Measurements from ENCODE around the gene ATG101.

Gene ATG101

GRCh38 chr12:52046859-52047258 is 22.9 kb upstream of the ATG101 start:
- no peak overlapping the region for H2AFZ ChIP-seq (ENCODE audit: low read depth, low read length)
- H3K9me3 ChIP-seq (ENCODE audit: low read length): no peaks in the 10 kb centered on the region
- H3K27me3 ChIP-seq (ENCODE audit: insufficient read depth, low read length): no peaks in the 10 kb centered on the region
- no peak overlapping the region for H3K4me3 ChIP-seq (ENCODE audit: low read length)
- H3K4me1 ChIP-seq (ENCODE audit: insufficient read depth, low read length): peaks cover 9% of the 10 kb centered on the region
- peaks cover 6% of the 10 kb centered on the region for H3K36me3 ChIP-seq (ENCODE audit: insufficient read depth, low read length)

DNA sequence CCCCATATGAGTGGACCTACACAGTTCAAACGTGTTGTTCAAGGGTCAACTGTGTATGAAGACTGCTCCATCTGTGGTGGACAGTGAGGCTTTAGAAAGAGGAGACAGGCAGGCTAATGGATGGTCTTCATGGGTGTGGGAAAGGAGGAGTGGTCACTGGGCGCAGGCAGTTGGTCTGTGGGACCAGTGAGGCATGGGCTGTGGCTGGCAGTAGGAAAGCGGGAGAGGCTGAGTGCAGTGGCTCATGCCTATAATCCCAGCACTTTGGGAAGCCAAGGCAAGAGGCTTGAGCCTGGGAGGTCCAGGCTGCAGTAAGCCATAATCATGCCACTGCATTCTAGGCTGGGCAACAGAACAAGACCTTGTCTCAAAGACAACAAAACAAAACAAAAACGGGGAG is 20.5 kb upstream of the ATG101 start:
- H3K27me3 ChIP-seq (ENCODE audit: insufficient read depth, low read length): no peaks in the 10 kb centered on the region
- no peak overlapping the region for H2AFZ ChIP-seq (ENCODE audit: low read depth, low read length)
- H3K4me1 ChIP-seq (ENCODE audit: insufficient read depth, low read length): peaks cover 9% of the 10 kb centered on the region
- H3K9me3 ChIP-seq (ENCODE audit: low read length): no peaks in the 10 kb centered on the region
- no peak overlapping the region for H3K4me3 ChIP-seq (ENCODE audit: low read length)
- H3K36me3 ChIP-seq (ENCODE audit: insufficient read depth, low read length): no peaks in the 10 kb centered on the region

DNA sequence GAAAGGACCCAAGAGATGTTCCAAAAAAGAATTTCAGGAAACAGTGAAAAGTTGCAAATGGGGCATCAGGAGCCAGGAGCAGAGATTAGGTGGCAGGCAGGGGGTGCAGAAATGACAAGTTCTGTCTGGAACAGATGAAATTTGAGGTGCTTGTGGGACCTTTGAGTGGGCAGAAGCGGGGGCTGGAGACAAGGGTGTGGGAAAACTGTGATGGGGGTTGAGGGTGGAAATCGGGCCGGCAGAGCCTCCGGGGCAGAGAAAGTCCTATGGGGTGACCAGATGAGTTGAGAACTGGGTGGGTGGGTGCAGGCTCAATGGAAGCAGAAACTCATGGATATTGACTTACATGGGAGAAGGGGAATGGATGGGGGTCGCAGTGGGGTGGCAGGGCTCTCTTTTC is 20.1 kb upstream of the ATG101 start:
- Histone ChIP-seq H3K4me1 (ENCODE audit: insufficient read depth, low read length) (peaks cover 9% of the 10 kb centered on the region), H2AFZ (ENCODE audit: low read depth, low read length) (no peak overlapping the region), H3K4me3 (ENCODE audit: low read length) (no peak overlapping the region), H3K9me3 (ENCODE audit: low read length) (no peaks in the 10 kb centered on the region), H3K36me3 (ENCODE audit: insufficient read depth, low read length) (no peaks in the 10 kb centered on the region), H3K27me3 (ENCODE audit: insufficient read depth, low read length) (no peaks in the 10 kb centered on the region)

DNA sequence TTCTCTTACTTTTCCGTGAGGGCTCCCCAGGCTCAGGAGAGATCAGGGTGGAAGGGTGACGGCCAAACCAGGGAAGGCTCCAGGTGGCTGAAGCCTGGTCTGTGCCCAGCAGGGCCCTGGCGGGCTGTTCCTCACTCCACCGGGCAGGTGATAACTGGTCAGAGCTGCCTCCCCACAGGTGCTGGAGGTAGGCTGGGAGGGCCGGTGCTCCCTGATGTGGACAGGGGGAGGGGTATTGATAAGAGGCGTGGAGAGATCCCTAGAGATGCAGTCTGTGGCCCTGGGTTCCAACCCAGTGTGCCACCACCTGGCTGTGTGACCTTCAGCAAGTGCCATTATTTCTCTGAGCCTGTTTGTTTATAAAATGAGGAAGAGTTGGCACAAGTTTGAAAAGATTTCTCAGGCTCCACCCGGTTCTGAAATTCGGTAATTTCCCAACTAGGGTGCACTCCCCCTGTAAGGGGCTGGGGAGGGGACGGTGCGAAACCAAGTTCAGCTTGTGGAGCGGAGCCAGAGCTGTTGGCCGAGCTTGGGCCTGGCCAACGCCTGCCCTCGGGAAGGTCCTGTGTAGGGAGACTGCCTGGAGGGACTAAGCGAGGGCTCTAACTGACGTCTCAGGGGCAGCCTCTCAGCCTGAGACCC is 19.5 kb upstream of the ATG101 start:
- Histone ChIP-seq H2AFZ (ENCODE audit: low read depth, low read length) (no peak overlapping the region), H3K9me3 (ENCODE audit: low read length) (no peaks in the 10 kb centered on the region), H3K36me3 (ENCODE audit: insufficient read depth, low read length) (peaks cover 3% of the 10 kb centered on the region), H3K4me3 (ENCODE audit: low read length) (peak overlapping the region; percentile 35), H3K4me1 (ENCODE audit: insufficient read depth, low read length) (peaks cover 9% of the 10 kb centered on the region), H3K27me3 (ENCODE audit: insufficient read depth, low read length) (no peaks in the 10 kb centered on the region)

DNA sequence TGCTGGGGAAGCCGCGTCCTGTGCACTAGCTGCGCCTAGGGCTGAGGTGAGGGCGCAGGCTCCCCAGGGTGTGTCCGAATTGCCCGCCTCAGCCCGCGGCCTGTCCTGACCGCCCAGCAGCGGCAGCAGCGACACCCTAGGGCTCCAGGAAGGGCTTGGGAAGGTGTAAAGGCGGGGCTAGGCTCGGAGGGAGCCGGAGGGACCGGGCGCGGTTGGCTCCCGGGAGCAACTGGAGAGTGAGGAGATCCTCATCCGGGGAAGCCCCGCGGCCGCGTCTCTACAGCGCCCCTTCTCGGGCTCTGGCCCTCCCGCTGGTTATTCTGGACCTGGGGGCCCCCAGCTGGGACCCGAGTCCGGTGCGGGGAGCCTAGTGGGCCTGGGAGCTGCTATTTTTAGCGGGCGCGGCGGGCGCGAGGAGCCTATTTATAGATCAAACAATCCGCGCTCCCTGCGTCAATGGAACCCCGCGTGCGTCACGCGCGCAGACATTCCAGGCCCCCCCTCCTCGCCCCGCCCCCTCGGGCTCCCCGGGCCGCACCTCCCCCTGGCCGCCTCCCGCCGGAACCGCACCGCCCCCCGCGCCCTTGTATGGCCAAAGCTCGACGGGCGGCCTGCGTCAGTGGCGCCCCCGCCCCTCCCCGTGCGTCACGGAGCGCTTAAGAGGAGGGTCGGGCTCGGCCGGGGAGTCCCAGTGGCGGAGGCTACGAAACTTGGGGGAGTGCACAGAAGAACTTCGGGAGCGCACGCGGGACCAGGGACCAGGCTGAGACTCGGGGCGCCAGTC is 18.8 kb upstream of the ATG101 start, which contains the start of gene NR4A1:
Gene NR4A1, plus strand, starts transcription at position 685 of the 784 bp plus-strand sequence. CDS start 2,887 bp downstream, outside the sequence.
- no peaks in the 10 kb centered on the region for H3K9me3 ChIP-seq (ENCODE audit: low read length)
- no peak within 1 kb of the TSS for H2AFZ ChIP-seq (ENCODE audit: low read depth, low read length)
- H3K27me3 ChIP-seq (ENCODE audit: insufficient read depth, low read length): no peaks in the 10 kb centered on the region
- H3K4me3 ChIP-seq (ENCODE audit: low read length): peak within 1 kb of the TSS; percentile 35
- H3K36me3 ChIP-seq (ENCODE audit: insufficient read depth, low read length): peaks cover 4% of the 10 kb centered on the region
- H3K4me1 ChIP-seq (ENCODE audit: insufficient read depth, low read length): peaks cover 9% of the 10 kb centered on the region

GRCh38 chr12:52052468-52053186 is 17.2 kb upstream of the ATG101 start:
- no peak overlapping the region for H3K4me3 ChIP-seq (ENCODE audit: low read length)
- no peaks in the 10 kb centered on the region for H3K9me3 ChIP-seq (ENCODE audit: low read length)
- no peaks in the 10 kb centered on the region for H3K27me3 ChIP-seq (ENCODE audit: insufficient read depth, low read length)
- peaks cover 14% of the 10 kb centered on the region for H3K36me3 ChIP-seq (ENCODE audit: insufficient read depth, low read length)
- no peak overlapping the region for H2AFZ ChIP-seq (ENCODE audit: low read depth, low read length)
- H3K4me1 ChIP-seq (ENCODE audit: insufficient read depth, low read length): peaks cover 9% of the 10 kb centered on the region

DNA sequence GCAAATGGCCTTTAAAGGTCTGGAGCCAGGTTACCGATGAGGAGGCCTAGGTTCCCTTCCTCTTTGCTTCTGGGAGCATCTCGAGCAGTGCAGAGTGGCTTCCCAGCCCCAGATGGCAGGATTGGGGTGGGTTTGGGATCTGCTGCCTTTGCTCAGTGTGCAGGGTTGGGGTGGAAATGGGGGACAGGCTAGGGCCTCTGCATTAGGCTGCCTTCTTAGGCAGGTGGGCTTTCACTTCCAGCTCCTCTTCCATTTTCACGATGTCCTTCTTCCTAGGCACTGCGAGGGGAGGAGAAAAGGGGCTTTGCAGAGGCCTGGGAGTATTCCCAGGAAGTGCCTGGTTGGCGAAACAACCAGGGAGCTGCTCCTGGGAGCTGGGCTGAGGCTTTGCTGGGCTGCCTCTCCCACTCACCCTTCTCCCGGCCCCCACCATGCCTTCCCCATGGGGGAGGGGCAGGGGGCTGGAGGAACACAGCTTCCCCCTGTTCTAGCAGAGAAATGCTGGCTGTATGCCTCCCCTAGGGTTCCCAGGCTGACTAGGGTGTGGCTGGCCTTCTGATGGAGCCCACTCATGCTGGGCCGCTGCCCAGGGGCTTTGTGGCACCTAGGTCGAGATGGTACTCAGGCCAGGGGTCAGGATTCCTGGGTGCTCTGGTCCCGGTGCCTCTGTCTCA is 16.1 kb upstream of the ATG101 start:
- Histone ChIP-seq H3K27me3 (ENCODE audit: insufficient read depth, low read length) (no peaks in the 10 kb centered on the region), H3K4me1 (ENCODE audit: insufficient read depth, low read length) (peaks cover 9% of the 10 kb centered on the region), H3K36me3 (ENCODE audit: insufficient read depth, low read length) (peaks cover 16% of the 10 kb centered on the region), H3K4me3 (ENCODE audit: low read length) (no peak overlapping the region), H2AFZ (ENCODE audit: low read depth, low read length) (no peak overlapping the region), H3K9me3 (ENCODE audit: low read length) (no peaks in the 10 kb centered on the region)

GRCh38 chr12:52054231-52054832 is 15.4 kb upstream of the ATG101 start:
- Histone ChIP-seq H2AFZ (ENCODE audit: low read depth, low read length) (no peak overlapping the region), H3K9me3 (ENCODE audit: low read length) (no peaks in the 10 kb centered on the region), H3K4me1 (ENCODE audit: insufficient read depth, low read length) (peaks cover 9% of the 10 kb centered on the region), H3K36me3 (ENCODE audit: insufficient read depth, low read length) (peaks cover 20% of the 10 kb centered on the region), H3K27me3 (ENCODE audit: insufficient read depth, low read length) (no peaks in the 10 kb centered on the region), H3K4me3 (ENCODE audit: low read length) (no peak overlapping the region)

- H2AFZ ChIP-seq (ENCODE audit: low read depth, low read length): no peak overlapping the region
- H3K36me3 ChIP-seq (ENCODE audit: insufficient read depth, low read length): peaks cover 20% of the 10 kb centered on the region
Observed at GRCh38 chr12:52054833-52055730, 14.7 kb upstream of the ATG101 start.

DNA sequence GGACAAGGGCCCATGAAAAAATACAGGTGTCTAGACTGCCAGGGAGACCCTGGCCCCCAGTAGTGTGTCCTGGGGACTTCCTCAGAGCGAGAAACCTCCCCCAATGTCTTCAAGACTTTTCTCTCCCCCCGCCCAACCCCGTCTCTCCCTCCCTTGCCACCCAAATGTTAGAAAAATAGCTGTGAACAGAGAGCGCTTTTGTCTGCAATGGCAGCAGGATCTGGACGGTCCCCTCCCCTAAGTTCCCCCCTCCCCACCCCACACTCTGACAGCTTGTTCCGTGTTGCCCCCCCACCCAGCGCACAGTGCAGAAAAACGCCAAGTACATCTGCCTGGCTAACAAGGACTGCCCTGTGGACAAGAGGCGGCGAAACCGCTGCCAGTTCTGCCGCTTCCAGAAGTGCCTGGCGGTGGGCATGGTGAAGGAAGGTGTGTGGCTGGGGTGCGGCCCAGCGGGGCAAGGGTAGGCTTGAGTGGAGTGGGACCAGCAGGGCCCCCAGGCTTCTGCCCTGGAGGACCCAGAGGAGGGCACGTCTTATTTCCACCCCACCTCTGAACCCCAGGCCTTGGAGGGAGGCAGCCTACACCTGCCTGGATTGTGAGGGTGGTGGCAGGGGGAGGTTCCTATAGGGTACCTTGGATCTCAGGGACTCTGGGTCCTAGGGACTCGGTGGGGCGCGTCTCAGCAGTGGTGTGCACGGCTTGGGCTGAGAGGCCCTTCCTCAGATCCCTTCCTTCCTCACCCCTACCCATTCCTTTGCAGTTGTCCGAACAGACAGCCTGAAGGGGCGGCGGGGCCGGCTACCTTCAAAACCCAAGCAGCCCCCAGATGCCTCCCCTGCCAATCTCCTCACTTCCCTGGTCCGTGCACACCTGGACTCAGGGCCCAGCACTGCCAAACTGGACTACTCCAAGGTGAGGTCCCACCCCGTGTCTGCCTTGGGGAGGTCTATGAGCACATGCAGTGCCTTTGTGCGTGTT is 13.8 kb upstream of the ATG101 start:
- Histone ChIP-seq H3K36me3 (ENCODE audit: insufficient read depth, low read length) (peaks cover 20% of the 10 kb centered on the region), H3K4me3 (ENCODE audit: low read length) (no peak overlapping the region), H3K27me3 (ENCODE audit: insufficient read depth, low read length) (no peaks in the 10 kb centered on the region), H3K9me3 (ENCODE audit: low read length) (no peaks in the 10 kb centered on the region), H3K4me1 (ENCODE audit: insufficient read depth, low read length) (no peaks in the 10 kb centered on the region), H2AFZ (ENCODE audit: low read depth, low read length) (no peak overlapping the region)

More at GRCh38 chr12:52054833-52055730, 14.7 kb upstream of the ATG101 start:
- no peaks in the 10 kb centered on the region for H3K27me3 ChIP-seq (ENCODE audit: insufficient read depth, low read length)
- no peaks in the 10 kb centered on the region for H3K9me3 ChIP-seq (ENCODE audit: low read length)
- H3K4me3 ChIP-seq (ENCODE audit: low read length): no peak overlapping the region
- H3K4me1 ChIP-seq (ENCODE audit: insufficient read depth, low read length): peaks cover 8% of the 10 kb centered on the region

Data from neuron (in vitro differentiated cells).